Activated CD4-positive, alpha-beta T cell treated with anti-CD3 and anti-CD28 coated beads, Interleukin-10, Interleukin-2, amounts not matched to agents 100 ng/mL and 50 ng/mL, durations not matched to agents 16 hours and 8 hours (primary cell): ENCODE measurements around the gene TAS1R1.

ENCODE experiments used
- DNase-seq: peaks from one replicate; pipeline ENCODE4 v3.0.0-alpha.2; 2020

The TAS1R1 gene

DNA sequence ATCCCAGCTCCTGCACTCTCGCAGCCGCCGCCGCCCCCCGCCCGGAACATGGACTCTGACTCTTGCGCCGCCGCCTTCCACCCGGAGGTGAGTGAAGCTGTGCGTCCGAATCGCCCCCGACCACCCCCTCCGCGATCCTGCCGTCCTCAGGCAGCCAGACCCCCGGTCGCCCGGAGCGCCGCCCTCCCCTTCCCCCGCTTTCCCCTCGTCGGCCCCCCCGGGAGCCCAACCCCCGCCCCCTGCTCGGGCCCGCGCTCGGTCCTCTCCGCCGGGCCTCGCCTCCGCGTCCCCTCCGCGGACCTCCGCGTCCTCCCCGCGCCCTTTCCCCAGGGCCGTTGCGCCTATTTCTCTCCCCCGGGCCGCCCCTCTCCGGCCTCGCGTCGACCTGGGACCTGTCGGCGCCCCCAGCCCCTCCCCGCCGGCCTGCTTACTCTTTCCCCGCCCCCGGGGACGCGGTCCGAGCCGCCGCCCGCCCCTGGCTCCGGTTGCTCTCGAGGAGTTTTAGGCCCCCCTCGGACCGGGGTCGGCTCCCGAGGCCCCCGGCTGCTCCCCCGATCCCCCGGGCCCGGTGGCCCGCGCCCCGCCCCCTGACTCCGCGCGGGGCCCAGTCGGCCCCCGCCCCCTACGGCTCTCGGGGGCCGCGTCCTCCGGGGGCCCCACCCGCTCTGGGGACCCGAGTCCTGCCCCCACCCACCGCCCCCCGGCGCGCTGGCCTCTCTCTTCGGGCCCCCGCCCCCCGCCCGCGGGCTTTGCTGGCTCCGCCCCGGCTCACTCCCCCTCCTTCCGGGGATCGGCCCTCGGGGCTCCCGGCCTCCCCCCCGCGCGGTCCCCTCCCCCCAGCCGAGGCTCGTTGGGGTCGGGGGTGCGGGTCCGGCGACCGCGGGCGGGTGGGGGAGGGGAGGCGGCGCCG, 59.2 kb downstream of the TAS1R1 start:
- DNase-seq, result peak; percentile 42

DNA sequence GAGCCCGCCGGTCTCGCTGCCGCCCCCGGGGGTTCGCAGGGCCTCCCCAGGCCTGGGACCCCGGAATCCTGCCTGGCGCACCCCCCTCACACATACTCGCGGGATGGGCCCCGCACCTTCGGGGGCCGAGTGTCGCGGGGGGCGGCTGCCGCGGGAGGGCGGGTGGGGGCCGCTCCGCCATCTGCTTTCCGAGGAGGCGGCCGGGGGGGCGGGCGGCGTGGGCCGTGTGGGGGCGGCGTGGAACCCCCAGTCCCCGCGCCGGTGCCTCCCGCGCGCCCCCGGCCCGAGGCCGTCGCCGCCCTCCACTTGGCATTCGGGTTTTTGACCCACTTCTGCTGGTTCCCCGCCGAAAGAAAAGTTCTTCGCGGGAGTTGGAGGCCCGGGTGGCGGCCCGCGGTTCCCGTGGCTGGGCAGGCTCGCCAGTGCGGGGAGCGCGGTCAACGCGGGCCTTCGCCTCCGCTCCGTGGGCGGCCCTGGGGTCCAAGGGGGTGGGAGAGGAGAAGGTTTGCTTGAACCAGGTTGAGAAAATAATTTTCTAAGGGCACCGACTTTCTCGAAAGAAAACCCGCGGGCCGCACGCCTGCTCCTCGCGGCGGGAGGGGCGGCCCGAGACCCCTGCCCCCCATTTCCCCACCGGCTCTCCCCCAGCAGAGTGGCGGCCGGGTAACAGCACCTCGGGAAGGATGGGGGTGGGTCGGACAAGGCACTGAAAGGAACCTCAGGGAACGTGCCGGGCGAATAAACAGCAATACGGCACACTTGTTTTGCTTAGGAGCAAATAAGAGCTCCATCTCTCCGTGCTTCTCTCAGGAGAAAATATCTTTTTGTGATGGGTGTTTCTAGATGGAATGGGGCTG, 60.0 kb downstream of the TAS1R1 start:
- DNase-seq, result no peak

DNA sequence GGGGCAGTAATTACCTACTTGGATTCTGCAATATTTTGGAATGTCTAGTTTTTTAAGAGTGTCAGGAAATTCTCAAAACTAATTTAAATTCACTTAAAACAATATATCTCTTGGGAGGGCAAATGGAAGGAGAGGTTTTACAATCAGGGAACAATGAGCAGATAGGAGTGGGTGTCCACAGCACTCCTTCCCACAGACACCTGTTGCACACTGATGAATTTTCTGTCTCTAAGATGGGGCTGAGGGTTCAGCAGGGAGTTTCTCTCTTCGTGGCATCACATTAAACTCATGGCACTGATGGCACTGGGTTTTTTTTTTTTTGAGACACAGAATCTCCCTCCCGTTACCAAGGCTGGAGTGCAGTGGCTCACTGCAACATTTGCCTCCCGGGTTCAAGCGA, 63.9 kb downstream of the TAS1R1 start:
- DNase-seq, result no peak

DNA sequence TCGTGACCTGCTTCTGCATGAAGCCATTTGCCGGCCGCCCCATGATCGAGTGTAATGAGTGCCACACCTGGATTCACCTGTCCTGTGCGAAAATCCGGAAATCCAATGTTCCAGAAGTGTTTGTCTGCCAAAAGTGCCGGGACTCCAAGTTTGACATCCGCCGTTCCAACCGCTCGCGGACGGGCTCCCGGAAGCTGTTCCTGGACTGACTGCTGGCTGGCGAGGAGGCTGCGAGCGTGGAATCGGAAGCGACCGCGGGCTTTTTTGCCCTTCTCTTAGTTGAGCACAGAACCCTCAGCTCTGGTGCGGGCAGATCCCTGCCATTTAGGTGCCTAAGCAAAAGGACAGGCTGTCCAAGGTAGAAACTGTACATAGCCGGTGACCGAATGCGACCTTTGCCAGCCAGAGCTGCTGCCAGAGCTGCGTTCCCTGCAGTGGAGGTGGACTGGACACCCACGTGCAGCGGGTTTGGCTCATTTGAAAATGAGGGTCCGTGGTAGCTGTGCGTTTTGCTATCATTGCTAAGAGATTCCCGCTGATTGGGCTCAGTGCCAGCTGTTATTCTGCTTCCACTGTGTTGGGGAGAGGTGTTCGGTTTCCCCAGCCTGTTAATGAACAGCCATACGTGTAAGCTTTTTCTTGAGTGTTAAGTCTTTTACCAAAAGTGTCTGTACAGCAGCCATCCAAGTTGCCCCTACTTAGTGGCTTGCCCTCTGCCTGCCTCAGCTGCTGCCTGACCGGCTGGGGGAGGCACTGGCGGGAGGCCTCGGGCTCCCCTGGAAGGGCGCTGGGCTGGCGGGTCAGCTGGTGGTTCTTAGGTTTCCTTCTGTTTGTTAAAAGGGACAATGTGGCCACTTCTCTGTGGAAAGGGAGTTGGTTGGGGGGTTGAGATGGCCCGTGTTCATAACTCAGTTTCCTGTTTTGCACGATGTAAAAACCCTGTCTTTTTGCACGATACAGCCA, 66.6 kb downstream of the TAS1R1 start:
- DNase-seq, result no peak

DNA sequence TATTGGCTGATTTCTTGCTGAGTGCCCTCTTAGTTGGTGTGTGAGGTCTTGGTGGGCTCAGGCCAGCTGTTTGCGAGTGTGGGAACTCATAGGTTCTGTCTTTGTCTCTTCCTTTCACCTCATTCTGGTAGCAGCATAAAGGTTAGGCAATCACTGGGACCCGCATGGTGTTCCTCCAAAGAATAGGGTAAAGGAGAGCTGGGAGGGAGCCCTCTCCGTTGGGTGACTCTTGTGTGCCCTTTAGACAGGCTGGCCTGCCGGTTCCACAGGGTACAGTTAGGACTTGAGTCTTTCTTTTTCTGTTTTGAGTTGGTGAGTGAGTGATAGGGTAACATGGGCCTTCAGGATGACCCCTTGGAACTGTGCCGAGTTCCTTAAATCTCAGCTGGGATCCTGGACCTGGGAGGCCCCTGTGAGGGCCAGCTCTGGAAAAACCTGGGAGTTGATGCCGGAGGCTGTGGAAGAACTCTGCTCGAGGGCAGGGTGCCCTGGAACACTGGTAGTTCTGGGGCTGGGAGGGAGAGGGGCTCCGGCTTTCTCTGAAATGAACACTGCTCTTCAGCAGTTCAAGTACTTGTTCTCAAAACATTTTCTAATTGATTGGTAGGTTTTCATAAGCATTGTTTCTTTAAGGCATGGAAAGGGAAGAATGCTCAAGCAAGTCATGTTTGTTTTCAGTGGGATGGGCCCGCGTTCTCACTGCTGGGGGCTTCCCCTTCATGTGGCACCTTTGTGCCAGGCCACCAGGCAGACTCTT, 67.5 kb downstream of the TAS1R1 start:
- DNase-seq, result no peak

DNA sequence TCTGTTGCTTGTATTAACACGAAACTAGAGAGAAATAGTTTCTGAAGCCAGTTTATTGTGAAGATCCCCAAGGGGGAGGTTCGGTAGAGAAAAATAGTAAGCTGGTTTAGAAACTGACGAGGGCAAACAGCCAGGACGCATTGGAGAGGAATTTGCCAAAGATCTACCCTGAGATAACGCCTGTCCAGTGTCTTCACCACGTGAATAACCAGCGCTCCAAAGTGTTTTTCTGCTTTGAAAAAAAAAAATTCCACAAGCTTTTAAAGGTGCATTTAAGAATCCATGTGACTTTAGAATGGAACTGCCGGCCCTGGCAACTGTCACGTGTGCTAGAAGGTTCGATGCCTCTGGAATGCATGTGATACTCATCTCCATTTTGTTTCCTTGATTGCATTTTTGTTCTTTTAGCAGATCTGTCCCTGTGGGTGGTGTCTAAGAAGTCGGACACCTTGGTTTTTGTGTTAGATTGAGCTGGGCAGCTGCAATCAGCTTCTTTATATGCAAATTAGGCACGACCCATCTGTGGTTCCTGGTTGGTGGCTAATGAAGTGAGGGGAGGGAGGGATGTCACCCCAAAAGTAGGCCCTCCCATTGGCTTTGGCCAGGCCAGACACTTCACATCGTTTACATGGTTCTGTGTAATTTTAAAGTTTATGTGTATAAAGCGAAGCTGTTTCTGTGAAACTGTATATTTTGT, 68.3 kb downstream of the TAS1R1 start:
- no peak for DNase-seq

DNA sequence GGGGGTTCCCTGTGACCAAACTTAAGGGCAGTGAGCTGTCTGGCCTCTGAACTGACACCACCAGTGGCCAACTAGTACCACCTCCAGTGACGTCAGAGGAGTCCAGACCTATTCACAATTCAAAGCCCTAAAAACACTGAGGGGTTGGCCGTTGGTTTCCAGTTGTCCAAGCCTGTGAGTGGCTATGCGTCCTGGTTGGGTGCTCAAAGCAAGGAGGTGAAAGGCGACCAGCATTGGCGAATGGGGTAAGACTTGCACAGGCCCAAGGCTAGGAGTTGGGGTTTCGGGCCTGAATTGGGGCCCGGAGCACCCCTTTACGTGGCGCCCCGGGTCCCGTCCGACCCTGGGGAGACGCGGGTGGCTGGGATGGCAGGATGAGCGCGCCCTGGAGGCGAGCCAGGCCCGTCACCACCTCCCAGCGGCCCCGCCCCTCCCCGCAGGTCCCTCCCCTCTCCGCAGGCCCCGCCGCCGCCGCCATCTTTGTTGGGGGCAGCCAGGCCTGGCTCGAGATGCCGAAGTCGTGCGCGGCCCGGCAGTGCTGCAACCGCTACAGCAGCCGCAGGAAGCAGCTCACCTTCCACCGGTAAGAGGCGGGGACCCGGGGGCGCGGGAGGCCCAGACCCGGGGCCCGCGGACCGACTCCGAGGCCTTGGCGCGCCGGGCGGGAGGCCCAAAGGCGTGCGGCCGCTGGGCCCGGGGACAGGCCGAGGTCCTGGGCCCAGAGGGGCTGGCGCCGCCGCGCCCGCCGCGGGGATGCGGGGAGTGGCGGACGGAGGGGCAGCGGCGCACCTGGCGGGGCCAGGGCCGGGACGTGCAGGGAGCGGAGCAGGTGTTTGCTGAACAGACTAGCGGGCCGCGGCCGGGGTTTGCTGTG, 69.8 kb downstream of the TAS1R1 start, which contains the start of gene THAP3:
Gene THAP3, plus strand, starts transcription at position 159 of the 874 bp plus-strand sequence. Its CDS starts 351 bp downstream, at position 510.
- peak; percentile 92 for DNase-seq

DNA sequence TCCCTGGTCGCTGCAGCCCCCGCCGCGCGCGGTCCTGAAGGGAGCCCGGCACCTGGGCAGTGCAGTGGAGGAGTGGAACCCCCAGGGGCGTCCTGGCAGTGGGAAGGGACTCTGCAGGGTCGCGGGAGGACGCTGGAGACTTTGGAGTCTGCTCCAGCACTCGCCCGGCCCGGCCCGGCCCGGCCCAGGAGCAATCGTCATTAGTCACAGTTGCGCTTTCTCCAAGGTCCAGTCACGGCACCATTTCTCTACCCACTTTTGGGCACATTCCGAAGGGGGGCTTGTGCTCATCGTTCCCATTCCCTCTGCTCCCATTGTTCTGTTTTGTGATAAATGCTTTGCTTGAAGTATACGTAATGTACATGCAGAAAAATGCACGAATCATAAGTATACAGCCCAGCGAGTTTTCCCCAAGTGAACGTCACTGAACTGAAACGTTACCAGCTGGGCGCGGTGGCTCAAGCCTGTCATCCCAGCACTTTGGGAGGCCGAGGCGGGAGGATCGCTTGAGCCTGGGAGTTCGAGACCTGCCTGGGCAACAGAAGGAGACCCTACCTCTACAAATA, 70.6 kb downstream of the TAS1R1 start:
- peak; percentile 21 for DNase-seq

DNA sequence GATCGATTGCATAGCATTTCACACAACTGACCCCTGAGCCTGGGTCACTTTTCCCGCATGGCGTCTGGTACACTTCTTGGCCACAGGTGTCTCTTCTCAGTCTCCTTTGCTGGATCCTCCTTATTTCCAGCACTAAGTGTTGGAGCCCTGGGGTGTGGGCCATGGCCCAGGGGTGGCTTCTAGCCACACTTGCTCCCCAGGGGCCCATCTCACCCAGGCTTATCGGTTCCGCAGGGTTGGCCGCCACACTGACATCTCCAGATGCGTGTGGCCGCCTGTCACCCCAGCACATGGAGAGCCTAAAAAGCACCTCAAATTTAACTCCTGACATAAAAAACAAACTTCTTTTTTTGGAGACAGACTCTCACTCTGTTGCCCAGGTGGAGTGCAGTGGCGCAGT, 71.9 kb downstream of the TAS1R1 start:
- DNase-seq, result no peak

DNA sequence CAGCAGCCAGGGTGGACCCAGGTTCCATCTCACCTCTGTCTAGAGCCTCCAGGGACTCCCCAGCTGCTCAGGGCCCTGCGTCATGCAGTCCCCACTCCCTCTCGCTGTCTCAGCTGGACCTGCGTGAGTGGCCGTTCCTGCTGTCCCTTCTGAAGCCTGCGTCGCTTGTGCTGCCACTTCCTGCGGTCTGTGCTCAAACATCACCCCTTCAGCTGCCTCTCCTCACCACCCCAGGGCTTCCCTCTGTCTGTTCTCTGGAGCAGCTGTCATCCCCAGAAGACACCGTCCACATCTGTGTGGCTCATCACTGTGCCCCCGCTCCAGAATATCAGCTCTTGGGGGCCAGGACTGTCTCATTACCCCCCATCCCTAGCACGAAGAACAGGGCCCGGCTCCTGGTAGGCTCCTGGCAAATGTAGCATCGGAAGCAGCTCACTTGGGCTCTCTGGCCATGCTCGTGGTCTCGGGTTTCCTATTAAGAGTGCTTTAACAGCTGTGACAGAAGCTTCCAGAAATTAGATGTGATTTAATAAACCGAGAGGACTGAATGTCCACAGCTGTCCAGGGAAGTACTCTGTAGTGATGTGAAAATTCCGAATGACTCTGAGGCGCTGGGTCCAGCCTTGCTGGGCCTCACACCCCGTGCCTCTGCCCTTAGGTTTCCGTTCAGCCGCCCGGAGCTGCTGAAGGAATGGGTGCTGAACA, 72.9 kb downstream of the TAS1R1 start:
- no peak for DNase-seq

DNA sequence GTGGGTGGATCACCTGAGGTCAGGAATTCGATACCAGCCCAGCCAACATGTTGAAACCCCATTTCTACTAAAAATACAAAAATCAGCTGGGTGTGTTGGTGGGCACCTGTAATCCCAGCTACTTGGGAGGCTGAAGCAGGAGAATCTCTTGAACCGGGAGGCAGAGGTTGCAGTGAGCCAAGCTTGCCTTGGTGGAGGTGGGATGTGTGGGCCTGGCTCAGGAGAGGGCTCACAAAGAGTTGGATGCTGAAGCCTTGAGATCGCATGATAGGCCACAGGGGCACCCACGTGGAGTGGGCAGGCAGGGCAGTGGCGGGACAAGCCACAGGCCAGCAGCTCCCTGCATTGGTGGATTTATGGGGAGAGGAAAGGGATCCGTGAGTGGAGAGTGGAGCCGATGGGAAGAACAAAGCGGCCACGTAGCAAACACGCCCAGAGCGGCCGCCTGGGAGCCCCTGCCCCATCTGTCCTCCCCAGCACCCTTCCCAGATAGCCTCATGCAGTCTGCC, 73.9 kb downstream of the TAS1R1 start:
- no peak for DNase-seq
